H9 (cell line): Measurements from ENCODE around the gene HNMT. TPM values are rescaled to one million over a fixed set of nuclear protein-coding genes. Genes with fewer than 3 reads are reported as not detected.

ENCODE experiments used
- DNase-seq: peaks from one replicate; pipeline ENCODE4 v3.0.0-alpha.2; 2017
- H2AFZ ChIP-seq: one replicate; pipeline ENCODE4 v1.6.1; 2013; ENCODE audit warnings: mild to moderate bottlenecking, low read length, control low read depth, moderate library complexity
- H2AK5ac ChIP-seq: 2 replicates; pipeline ENCODE4 v1.6.1; 2013; ENCODE audit warnings: low read length, control low read depth, mixed read lengths; ENCODE audit not compliant: insufficient read length
- H2BK120ac ChIP-seq: one replicate; pipeline ENCODE4 v1.6.1; 2013; ENCODE audit warnings: low read depth, mild to moderate bottlenecking, low read length, control low read depth, inconsistent platforms; ENCODE audit not compliant: poor library complexity, severe bottlenecking
- H2BK12ac ChIP-seq: 2 replicates; pipeline ENCODE4 v1.6.1; 2013; ENCODE audit warnings: low read length, control low read depth, mixed read lengths, low read depth; ENCODE audit not compliant: insufficient read length
- H2BK15ac ChIP-seq: 2 replicates; pipeline ENCODE4 v1.6.1; 2013; ENCODE audit warnings: low read depth, low read length, control low read depth
- H2BK20ac ChIP-seq: one replicate; pipeline ENCODE4 v1.6.1; 2013; ENCODE audit warnings: low read depth, mild to moderate bottlenecking, low read length, control low read depth, inconsistent platforms; ENCODE audit not compliant: poor library complexity, severe bottlenecking
- H2BK5ac ChIP-seq: 2 replicates; pipeline ENCODE4 v1.6.1; 2013; ENCODE audit warnings: low read length, control low read depth, mixed read lengths; ENCODE audit not compliant: insufficient read length
- H3K14ac ChIP-seq: 2 replicates; pipeline ENCODE4 v1.6.1; 2013; ENCODE audit warnings: low read length, control low read depth; ENCODE audit not compliant: insufficient read depth
- H3K18ac ChIP-seq: 2 replicates; pipeline ENCODE4 v1.6.1; 2013; ENCODE audit warnings: low read depth, mild to moderate bottlenecking, mixed read lengths, low read length, control low read depth; ENCODE audit not compliant: insufficient read length
- H3K23ac ChIP-seq: 2 replicates; pipeline ENCODE4 v1.6.1; 2013; ENCODE audit warnings: low read length, control low read depth, mixed read lengths, low read depth; ENCODE audit not compliant: insufficient read length
- H3K23me2 ChIP-seq: 2 replicates; pipeline ENCODE4 v1.6.1; 2013; ENCODE audit warnings: low read depth, mild to moderate bottlenecking, mixed read lengths, low read length, control low read depth; ENCODE audit not compliant: insufficient read length, poor library complexity, severe bottlenecking
- H3K27ac ChIP-seq: 2 replicates; pipeline ENCODE4 v1.5.1; 2013; ENCODE audit warnings: low read length, control low read depth, mixed read lengths, low read depth; ENCODE audit not compliant: insufficient read length
- H3K27me3 ChIP-seq: 2 replicates; pipeline ENCODE4 v1.6.1; 2013; ENCODE audit warnings: low read length, control low read depth, inconsistent platforms; ENCODE audit not compliant: insufficient read depth
- H3K4ac ChIP-seq: 2 replicates; pipeline ENCODE4 v1.6.1; 2013; ENCODE audit warnings: low read depth, mild to moderate bottlenecking, control low read depth, inconsistent platforms, low read length, moderate library complexity
- H3K4me1 ChIP-seq: 2 replicates; pipeline ENCODE4 v1.6.1; 2013; ENCODE audit warnings: low read length, control low read depth, inconsistent platforms; ENCODE audit not compliant: insufficient read depth
- H3K4me2 ChIP-seq: 2 replicates; pipeline ENCODE4 v1.6.1; 2013; ENCODE audit warnings: low read length, control low read depth, mixed read lengths; ENCODE audit not compliant: insufficient read length, insufficient read depth
- H3K56ac ChIP-seq: 2 replicates; pipeline ENCODE4 v1.6.1; 2013; ENCODE audit warnings: low read depth, mild to moderate bottlenecking, mixed read lengths, low read length, control low read depth; ENCODE audit not compliant: insufficient read length
- H3K79me1 ChIP-seq: 2 replicates; pipeline ENCODE4 v1.6.1; 2013; ENCODE audit warnings: low read depth, mild to moderate bottlenecking, moderate library complexity, low read length, control low read depth, inconsistent platforms; ENCODE audit not compliant: insufficient read depth, poor library complexity, severe bottlenecking
- H3K79me2 ChIP-seq: 2 replicates; pipeline ENCODE4 v1.6.1; 2013; ENCODE audit warnings: low read length, control low read depth, inconsistent platforms; ENCODE audit not compliant: insufficient read depth
- H3K9ac ChIP-seq: 2 replicates; pipeline ENCODE4 v1.6.1; 2013; ENCODE audit warnings: low read length, control low read depth, mixed read lengths; ENCODE audit not compliant: insufficient read length; ENCODE audit errors: extremely low read depth
- H3K9me3 ChIP-seq: one replicate; pipeline ENCODE4 v1.6.1; 2013; ENCODE audit warnings: low read depth, low read length, inconsistent platforms; ENCODE audit not compliant: control insufficient read depth
- H3T11ph ChIP-seq: one replicate; pipeline ENCODE4 v1.6.1; 2013; ENCODE audit warnings: mild to moderate bottlenecking, low read length, control low read depth, inconsistent platforms
- H4K20me1 ChIP-seq: one replicate; pipeline ENCODE4 v1.6.1; 2013; ENCODE audit not compliant: control insufficient read depth, insufficient read length, insufficient read depth
- H4K5ac ChIP-seq: 2 replicates; pipeline ENCODE4 v1.6.1; 2013; ENCODE audit warnings: low read depth, mild to moderate bottlenecking, mixed read lengths, low read length, control low read depth; ENCODE audit not compliant: insufficient read length
- H4K8ac ChIP-seq: replicated peaks from 2 replicates; pipeline ENCODE4 v1.6.1; 2013; ENCODE audit warnings: low read length, control low read depth, mixed read lengths, low read depth; ENCODE audit not compliant: insufficient read length
- H4K91ac ChIP-seq: 2 replicates; pipeline ENCODE4 v1.6.1; 2013; ENCODE audit warnings: low read depth, mild to moderate bottlenecking, moderate library complexity, mixed read lengths, low read length, control low read depth; ENCODE audit not compliant: insufficient read length
- H3K27ac Mint-ChIP-seq, 3 experiments: 2 replicates in 2 of 3; 3 replicates in 1 of 3; pipeline ENCODE4 v1.8.0; 2020 to 2021; ENCODE audit warnings: mixed read lengths in 3 of 3, mild to moderate bottlenecking in 1 of 3, moderate library complexity in 1 of 3
- H3K27me3 Mint-ChIP-seq: 2 replicates; pipeline ENCODE4 v1.8.0; 2021; ENCODE audit warnings: low read depth, mild to moderate bottlenecking, moderate library complexity, mixed read lengths
- H3K36me3 Mint-ChIP-seq, 3 experiments: 2 replicates in 2 of 3; 3 replicates in 1 of 3; pipeline ENCODE4 v1.8.0; 2020 to 2021; ENCODE audit warnings: low read depth in 3 of 3, mixed read lengths in 3 of 3; ENCODE audit not compliant: insufficient read depth in 1 of 3
- H3K4me1 Mint-ChIP-seq, 2 experiments: 2 replicates each; pipeline ENCODE4 v1.8.0; 2020; ENCODE audit warnings: mixed read lengths in 2 of 2
- H3K4me3 Mint-ChIP-seq, 2 experiments: 2 replicates in 1 of 2; 3 replicates in 1 of 2; pipeline ENCODE4 v1.8.0; 2020 to 2021; ENCODE audit warnings: mild to moderate bottlenecking in 2 of 2, mixed read lengths in 2 of 2, moderate library complexity in 1 of 2
- H3K9me3 Mint-ChIP-seq, 2 experiments: 2 replicates in 1 of 2; 3 replicates in 1 of 2; pipeline ENCODE4 v1.8.0; 2020; ENCODE audit warnings: mild to moderate bottlenecking in 2 of 2, mixed read lengths in 2 of 2, moderate library complexity in 1 of 2
- whole genome bisulfite sequencing: extraction: QIAGEN DNeasy Blood & Tissue Kit; methylation state at CpG from one replicate; pipeline ENCODE4 v1.1.7; 2013; ENCODE audit warnings: missing lambda C conversion rate, low lambda C conversion rate, mixed read lengths; ENCODE audit not compliant: insufficient read length; ENCODE audit errors: extremely low coverage; 5-methylcytosine and 5-hydroxymethylcytosine counted together
- total RNA-seq: library from RNA; stranded (reverse); gene quantifications from 2 replicates; pipeline ENCODE4 v1.2.1, GENCODE V29; 2021
- TF ChIP-seq, protein P1 (sequence below): fragments of 200-600 bp; sonication (generic); conservative IDR thresholded peaks from 3 replicates; pipeline ENCODE4 v1.8.0; 2021; ENCODE audit warnings: antibody characterized with exemption, mild to moderate bottlenecking

HNMT gene
- total RNA-seq, 1 experiment from 2014 or later = 1.3 TPM

DNA sequence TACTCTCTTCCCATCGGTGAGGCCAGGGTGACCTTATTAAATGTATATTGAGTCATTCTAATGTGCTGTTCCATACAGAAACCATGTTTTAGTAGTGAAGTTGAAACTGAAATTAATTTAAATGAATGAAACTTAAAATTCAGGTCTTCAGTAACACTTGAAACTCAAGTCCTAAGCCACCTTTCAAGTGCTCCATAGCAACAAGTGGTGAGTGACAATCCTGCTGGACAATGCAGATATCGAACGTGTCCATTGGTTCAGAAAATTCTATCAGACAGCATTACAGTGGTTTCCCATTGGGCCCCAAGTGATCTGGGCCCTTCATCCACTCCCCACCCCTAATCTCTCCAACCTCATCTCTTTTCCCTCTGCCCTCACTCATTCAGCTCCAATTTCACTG is 48.7 kb downstream of the HNMT start:
- H4K5ac ChIP-seq = no peak overlapping the region
- no peaks in the 10 kb centered on the region; a peak in 1 of 7 replicates for H3K36me3 Mint-ChIP-seq
- no peak overlapping the region for H3K23ac ChIP-seq
- no peak overlapping the region for H3K27ac Mint-ChIP-seq
- no peaks in the 10 kb centered on the region for H3K79me2 ChIP-seq
- H3K18ac ChIP-seq = no peak overlapping the region
- H2BK5ac ChIP-seq = no peak overlapping the region
- no peak for DNase-seq
- H3K27me3 ChIP-seq = no peaks in the 10 kb centered on the region
- H3K27me3 Mint-ChIP-seq = no peaks in the 10 kb centered on the region
- no CpG with 5 or more reads among the region's 3 CpGs for WGBS
- H3K4me1 Mint-ChIP-seq = 0 out of 4 replicates have a peak, but pooled peaks cover 0 to 4% of the 10 kb centered on the region in 2 experiments
- no peaks in the 10 kb centered on the region for H4K20me1 ChIP-seq
- H2BK20ac ChIP-seq = no peak overlapping the region
- no peak overlapping the region for H4K8ac ChIP-seq
- no peak overlapping the region for H3T11ph ChIP-seq
- H3K79me1 ChIP-seq = no peaks in the 10 kb centered on the region
- H2AFZ ChIP-seq = no peak overlapping the region
- no peak overlapping the region for H3K4me2 ChIP-seq
- no peaks in the 10 kb centered on the region for H3K9me3 ChIP-seq
- no peak overlapping the region for H2BK12ac ChIP-seq
- H3K23me2 ChIP-seq = no peaks in the 10 kb centered on the region
- no peak overlapping the region for H2BK120ac ChIP-seq
- H3K4ac ChIP-seq = no peak overlapping the region
- H3K14ac ChIP-seq = no peak overlapping the region
- H3K4me1 ChIP-seq = no peaks in the 10 kb centered on the region
- no peak overlapping the region for H3K27ac ChIP-seq
- no peak overlapping the region for H2AK5ac ChIP-seq
- TF ChIP-seq, protein P1, sequence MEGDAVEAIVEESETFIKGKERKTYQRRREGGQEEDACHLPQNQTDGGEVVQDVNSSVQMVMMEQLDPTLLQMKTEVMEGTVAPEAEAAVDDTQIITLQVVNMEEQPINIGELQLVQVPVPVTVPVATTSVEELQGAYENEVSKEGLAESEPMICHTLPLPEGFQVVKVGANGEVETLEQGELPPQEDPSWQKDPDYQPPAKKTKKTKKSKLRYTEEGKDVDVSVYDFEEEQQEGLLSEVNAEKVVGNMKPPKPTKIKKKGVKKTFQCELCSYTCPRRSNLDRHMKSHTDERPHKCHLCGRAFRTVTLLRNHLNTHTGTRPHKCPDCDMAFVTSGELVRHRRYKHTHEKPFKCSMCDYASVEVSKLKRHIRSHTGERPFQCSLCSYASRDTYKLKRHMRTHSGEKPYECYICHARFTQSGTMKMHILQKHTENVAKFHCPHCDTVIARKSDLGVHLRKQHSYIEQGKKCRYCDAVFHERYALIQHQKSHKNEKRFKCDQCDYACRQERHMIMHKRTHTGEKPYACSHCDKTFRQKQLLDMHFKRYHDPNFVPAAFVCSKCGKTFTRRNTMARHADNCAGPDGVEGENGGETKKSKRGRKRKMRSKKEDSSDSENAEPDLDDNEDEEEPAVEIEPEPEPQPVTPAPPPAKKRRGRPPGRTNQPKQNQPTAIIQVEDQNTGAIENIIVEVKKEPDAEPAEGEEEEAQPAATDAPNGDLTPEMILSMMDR = no peak
- H4K91ac ChIP-seq = no peak overlapping the region
- no peak overlapping the region for H3K9ac ChIP-seq
- no peak overlapping the region for H2BK15ac ChIP-seq
- no peak overlapping the region for H3K4me3 Mint-ChIP-seq
- no peak overlapping the region for H3K56ac ChIP-seq
- H3K9me3 Mint-ChIP-seq = no peaks in the 10 kb centered on the region
